Kidney (tissue), 14 donors: Measurements from ENCODE around the gene THADA. TPM values are rescaled to one million over a fixed set of nuclear protein-coding genes. Genes with fewer than 3 reads are reported as not detected.

Source experiments
- DNase-seq, 5 donors: peaks; one replicate each; pipeline ENCODE4 v3.0.0-alpha.2; 2013 to 2020
- FAIRE-seq: peaks from 2 replicates; lab custom pipeline; 2012; peaks lifted over from hg19 to GRCh38; lab: Jason Lieb, UNC
- H3K27ac ChIP-seq, 2 donors: one replicate each; pipeline ENCODE4 v1.7.0; 2013; ENCODE audit warnings: low read depth in 2 of 2, low read length in 2 of 2, inconsistent platforms in 1 of 2
- H3K27me3 ChIP-seq: one replicate; pipeline ENCODE4 v1.7.1; 2013; ENCODE audit warnings: low read length, inconsistent platforms; ENCODE audit not compliant: control insufficient read depth, insufficient read depth
- H3K36me3 ChIP-seq, 3 donors: one replicate each; pipeline versions ENCODE4 v1.7.0 to v1.7.1; 2013; ENCODE audit warnings: low read length in 3 of 3, control low read depth in 1 of 3, inconsistent platforms in 1 of 3; ENCODE audit not compliant: insufficient read depth in 3 of 3, control insufficient read depth in 2 of 3
- H3K4me1 ChIP-seq, 3 donors: one replicate each; pipeline versions ENCODE4 v1.7.0 to v1.7.1; 2013; ENCODE audit warnings: low read length in 3 of 3, inconsistent platforms in 1 of 3, low read depth in 1 of 3; ENCODE audit not compliant: control insufficient read depth in 2 of 3, insufficient read depth in 2 of 3
- H3K4me3 ChIP-seq, 3 donors: one replicate each; pipeline versions ENCODE4 v1.7.0 to v1.8.1; 2013; ENCODE audit warnings: low read length in 3 of 3, control low read depth in 1 of 3, inconsistent platforms in 1 of 3
- H3K9ac ChIP-seq, 3 donors: one replicate each; pipeline versions ENCODE4 v1.7.0 to v1.7.1; 2013; ENCODE audit warnings: low read length in 3 of 3, control low read depth in 1 of 3, inconsistent platforms in 1 of 3
- H3K9me3 ChIP-seq, 3 donors: one replicate each; pipeline versions ENCODE4 v1.7.0 to v1.7.1; 2013; ENCODE audit warnings: low read length in 3 of 3, control low read depth in 1 of 3, inconsistent platforms in 1 of 3; ENCODE audit not compliant: control insufficient read depth in 2 of 3, insufficient read depth in 1 of 3
- intact Hi-C: fragments of 100-400 bp; cut with DNase I; formaldehyde crosslinking; loops from one replicate; pipeline ENCODE4 v1.11.1; 2022
- polyA plus RNA-seq: library from polyadenylated mRNA; stranded (reverse); fragments of 350-450 nt; fragmentation: Illumina TruSeq; extraction: RNeasy Lipid Tissue Mini Kit (QIAGEN cat#74804); gene quantifications from one replicate; pipeline ENCODE4 v1.2.3, GENCODE V29; 2014; ENCODE audit warnings: low read depth, low replicate concordance; ENCODE audit not compliant: insufficient read depth
- total RNA-seq: library from RNA; stranded (reverse); fragmentation: NEBNext Ultra II Directional; extraction: Animal tissue kit (Norgen Biotek cat#: 25700); gene quantifications from one replicate; pipeline ENCODE4 v1.2.1, GENCODE V29; 2021
- TF ChIP-seq, protein P1 (sequence below): IDR thresholded peaks from 3 replicates; pipeline ENCODE4 v1.5.1; 2012; ENCODE audit warnings: mild to moderate bottlenecking, moderate library complexity, borderline replicate concordance; ENCODE audit not compliant: insufficient read depth; ENCODE audit errors: extremely low read depth
- donor health status: control.
- donor health status: control.
- donor health status: control.
- donor health status: control.
- donor health status: control.
- donor health status: DM: yes; HTN: yes; CAD: no.
- donor health status: Normal renal cell carcinoma (clear cell type).

The THADA gene
- total and polyA plus RNA-seq, 2 donors from 2014 or later = 21.4 to 45.1 TPM

DNA sequence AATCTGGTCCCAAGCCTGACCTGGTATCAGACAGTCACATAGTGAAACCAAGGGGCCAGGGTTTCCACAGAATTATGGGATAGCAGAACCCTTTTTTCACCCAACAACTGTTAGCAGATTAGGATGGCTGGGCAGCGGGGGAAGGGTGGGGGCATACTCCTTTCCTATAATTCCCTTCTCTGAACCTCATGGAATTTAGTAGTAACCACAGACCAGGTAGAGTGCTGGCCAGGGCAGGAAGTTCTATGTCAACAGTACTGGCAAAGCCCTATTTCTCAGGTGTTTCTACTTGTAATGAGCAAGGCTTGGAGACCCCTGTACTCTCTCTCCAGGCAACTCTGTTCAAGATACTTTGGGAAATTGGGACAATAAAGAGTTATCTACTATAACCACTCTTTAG lies 174.6 kb downstream of the THADA start:
- H3K4me1 ChIP-seq = peaks cover 4 to 20% (median 12%) of the 10 kb centered on the region in 3 donors
- H3K9ac ChIP-seq = no peak overlapping the region
- FAIRE-seq (no peak), DNase-seq (no peak)
- no peaks in the 10 kb centered on the region for H3K36me3 ChIP-seq
- H3K9me3 ChIP-seq = no peaks in the 10 kb centered on the region
- H3K27me3 ChIP-seq = no peaks in the 10 kb centered on the region
- no peak overlapping the region for H3K27ac ChIP-seq
- intact Hi-C loops = no loop called here
- H3K4me3 ChIP-seq = no peak overlapping the region
- TF ChIP-seq, protein P1, sequence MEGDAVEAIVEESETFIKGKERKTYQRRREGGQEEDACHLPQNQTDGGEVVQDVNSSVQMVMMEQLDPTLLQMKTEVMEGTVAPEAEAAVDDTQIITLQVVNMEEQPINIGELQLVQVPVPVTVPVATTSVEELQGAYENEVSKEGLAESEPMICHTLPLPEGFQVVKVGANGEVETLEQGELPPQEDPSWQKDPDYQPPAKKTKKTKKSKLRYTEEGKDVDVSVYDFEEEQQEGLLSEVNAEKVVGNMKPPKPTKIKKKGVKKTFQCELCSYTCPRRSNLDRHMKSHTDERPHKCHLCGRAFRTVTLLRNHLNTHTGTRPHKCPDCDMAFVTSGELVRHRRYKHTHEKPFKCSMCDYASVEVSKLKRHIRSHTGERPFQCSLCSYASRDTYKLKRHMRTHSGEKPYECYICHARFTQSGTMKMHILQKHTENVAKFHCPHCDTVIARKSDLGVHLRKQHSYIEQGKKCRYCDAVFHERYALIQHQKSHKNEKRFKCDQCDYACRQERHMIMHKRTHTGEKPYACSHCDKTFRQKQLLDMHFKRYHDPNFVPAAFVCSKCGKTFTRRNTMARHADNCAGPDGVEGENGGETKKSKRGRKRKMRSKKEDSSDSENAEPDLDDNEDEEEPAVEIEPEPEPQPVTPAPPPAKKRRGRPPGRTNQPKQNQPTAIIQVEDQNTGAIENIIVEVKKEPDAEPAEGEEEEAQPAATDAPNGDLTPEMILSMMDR = no peak

DNA sequence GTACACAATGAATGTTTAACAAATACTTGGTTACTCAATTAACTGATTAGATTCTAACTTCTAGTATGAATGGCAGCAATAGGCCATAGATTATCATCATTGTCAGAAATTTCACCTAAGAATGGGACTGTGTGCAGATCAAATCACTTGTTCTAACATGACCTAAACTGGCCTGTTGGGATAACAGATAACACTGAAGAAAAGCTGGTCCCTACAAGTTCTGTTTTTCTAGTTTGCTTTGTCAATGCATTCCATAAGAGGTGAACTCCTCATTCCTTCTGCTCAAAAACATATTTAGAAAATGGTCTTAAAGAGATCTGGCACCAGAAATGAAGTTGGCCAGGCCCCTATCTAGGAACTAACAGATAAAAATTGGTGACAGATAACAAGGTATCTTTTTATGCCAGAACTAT lies 175.4 kb downstream of the THADA start:
- intact Hi-C loops = no loop called here

DNA sequence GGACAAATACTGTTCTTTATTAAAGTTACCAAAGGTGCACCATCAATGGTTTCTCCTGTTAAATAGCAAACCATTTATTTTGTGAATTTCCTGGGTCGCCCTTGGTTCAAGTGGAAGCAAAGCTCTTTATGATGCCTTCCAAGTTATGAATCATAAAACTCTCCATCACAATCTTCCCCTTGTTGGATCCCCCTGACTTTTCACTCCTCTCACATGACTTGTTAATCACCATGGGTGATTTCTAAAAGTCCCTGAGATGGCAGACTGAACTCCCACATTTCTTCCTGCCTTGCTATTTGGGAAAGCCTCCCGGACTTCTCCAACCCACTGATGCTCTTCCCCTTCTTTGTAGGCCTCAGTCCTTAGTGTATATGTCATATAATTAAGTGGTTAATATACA lies 176.0 kb downstream of the THADA start:
- intact Hi-C loops = no loop called here
- Histone ChIP-seq H3K36me3 (no peaks in the 10 kb centered on the region), H3K27ac (peak overlapping the region in 1 of 2 donors; percentile 32)

More for the DNA sequence above, 175.4 kb downstream of the THADA start:
- FAIRE-seq = no peak
- Histone ChIP-seq H3K27ac (peak overlapping the region in 1 of 2 donors; percentile 32), H3K27me3 (no peaks in the 10 kb centered on the region), H3K36me3 (no peaks in the 10 kb centered on the region), H3K9ac (no peak overlapping the region), H3K9me3 (no peaks in the 10 kb centered on the region), H3K4me1 (peaks cover 6 to 18% (median 14%) of the 10 kb centered on the region in 3 donors), H3K4me3 (no peak overlapping the region)
- DNase-seq = no peak
- TF ChIP-seq, protein P1 = no peak

More for the DNA sequence above, 176.0 kb downstream of the THADA start:
- no peak for DNase-seq
- Histone ChIP-seq H3K27me3 (no peaks in the 10 kb centered on the region), H3K9ac (no peak overlapping the region), H3K9me3 (no peaks in the 10 kb centered on the region), H3K4me1 (peaks cover 11 to 19% (median 17%) of the 10 kb centered on the region in 3 donors), H3K4me3 (no peak overlapping the region)
- no peak for FAIRE-seq
- TF ChIP-seq, protein P1 = no peak
